SK-N-MC (cell line): ENCODE data around the gene GMDS.

Source experiments
- EZH2 ChIP-seq: fragments of 200-600 bp; sonication (generic); IDR thresholded peaks from one replicate; pipeline ENCODE4 v1.6.1; 2017; ENCODE audit warnings: antibody characterized with exemption
- POLR2AphosphoS5 ChIP-seq: IDR thresholded peaks from 2 replicates; pipeline ENCODE4 v1.6.1; 2012; ENCODE audit warnings: mild to moderate bottlenecking, low read depth, low read length, borderline replicate concordance

GRCh38 chr6:2077826-2078225, 167.6 kb downstream of the GMDS start:
- TF ChIP-seq POLR2AphosphoS5 (no peak), EZH2 (no peak)
